Measurements from ENCODE around the gene TMEM86B.

TMEM86B gene

DNA sequence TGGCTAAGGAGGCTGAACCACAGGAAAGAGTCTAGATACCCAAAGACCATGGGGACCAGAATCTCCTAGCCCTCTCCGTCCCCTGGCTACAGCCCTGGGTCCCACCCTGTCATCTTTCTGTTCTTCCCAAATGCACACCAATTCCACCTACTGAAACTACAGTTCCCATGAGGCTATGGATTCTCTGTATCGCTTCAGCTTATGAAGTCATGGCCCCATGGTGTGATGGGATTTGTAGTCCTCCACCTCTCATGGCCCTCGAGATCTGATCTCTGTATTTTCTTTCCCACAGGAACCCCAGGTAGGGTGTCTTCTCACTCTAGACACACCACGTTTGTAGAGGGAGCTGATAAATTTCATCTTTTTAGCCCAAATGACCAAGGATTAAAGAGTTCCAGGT is 31.0 kb downstream of the TMEM86B start:
- Histone ChIP-seq H3K27me3 (ENCODE audit: control insufficient read depth, low read length) (no peaks in the 10 kb centered on the region; the same call in 1 of the 2 replicates), H3K4me1 (ENCODE audit: control insufficient read depth, low read length) (no peaks in the 10 kb centered on the region), H3F3A (ENCODE audit: control insufficient read depth, insufficient read depth) (no peaks in the 10 kb centered on the region), H4K20me1 (ENCODE audit: control insufficient read depth, insufficient read depth, low read depth, low read length) (no peaks in the 10 kb centered on the region), H3K9me3 (ENCODE audit: control insufficient read depth, insufficient read depth, low read length) (no peaks in the 10 kb centered on the region), H3K27ac (ENCODE audit: low read depth, low read length) (no peak overlapping the region), H3K4me3 (ENCODE audit: low read length) (no peak overlapping the region), H3K79me2 (ENCODE audit: control insufficient read depth, low read length) (no peaks in the 10 kb centered on the region), H3K9me2 (replicated peaks; ENCODE audit: control insufficient read depth, low read length) (no peaks in the 10 kb centered on the region), H3K4me2 (ENCODE audit: low read length) (no peak overlapping the region), H3K36me3 (ENCODE audit: control insufficient read depth, low read length) (no peaks in the 10 kb centered on the region)
- TF ChIP-seq EZH2phosphoT487 (IDR thresholded peaks at IDR 0.05; ENCODE audit: borderline replicate concordance, low read length), result no peak
- TF ChIP-seq, protein P1, sequence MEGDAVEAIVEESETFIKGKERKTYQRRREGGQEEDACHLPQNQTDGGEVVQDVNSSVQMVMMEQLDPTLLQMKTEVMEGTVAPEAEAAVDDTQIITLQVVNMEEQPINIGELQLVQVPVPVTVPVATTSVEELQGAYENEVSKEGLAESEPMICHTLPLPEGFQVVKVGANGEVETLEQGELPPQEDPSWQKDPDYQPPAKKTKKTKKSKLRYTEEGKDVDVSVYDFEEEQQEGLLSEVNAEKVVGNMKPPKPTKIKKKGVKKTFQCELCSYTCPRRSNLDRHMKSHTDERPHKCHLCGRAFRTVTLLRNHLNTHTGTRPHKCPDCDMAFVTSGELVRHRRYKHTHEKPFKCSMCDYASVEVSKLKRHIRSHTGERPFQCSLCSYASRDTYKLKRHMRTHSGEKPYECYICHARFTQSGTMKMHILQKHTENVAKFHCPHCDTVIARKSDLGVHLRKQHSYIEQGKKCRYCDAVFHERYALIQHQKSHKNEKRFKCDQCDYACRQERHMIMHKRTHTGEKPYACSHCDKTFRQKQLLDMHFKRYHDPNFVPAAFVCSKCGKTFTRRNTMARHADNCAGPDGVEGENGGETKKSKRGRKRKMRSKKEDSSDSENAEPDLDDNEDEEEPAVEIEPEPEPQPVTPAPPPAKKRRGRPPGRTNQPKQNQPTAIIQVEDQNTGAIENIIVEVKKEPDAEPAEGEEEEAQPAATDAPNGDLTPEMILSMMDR (IDR thresholded peaks at IDR 0.05; ENCODE audit: low read depth, low read length, poor library complexity, severe bottlenecking), result no peak

GRCh38 chr19:55196803-55197202 is 31.8 kb downstream of the TMEM86B start:
- Histone ChIP-seq H3K27me3 (ENCODE audit: control insufficient read depth, low read length) (no peaks in the 10 kb centered on the region; the same call in 1 of the 2 replicates), H3K9me3 (ENCODE audit: control insufficient read depth, insufficient read depth, low read length) (no peaks in the 10 kb centered on the region), H3F3A (ENCODE audit: control insufficient read depth, insufficient read depth) (no peaks in the 10 kb centered on the region), H3K9me2 (replicated peaks; ENCODE audit: control insufficient read depth, low read length) (no peaks in the 10 kb centered on the region), H3K4me3 (ENCODE audit: low read length) (no peak overlapping the region), H3K4me1 (ENCODE audit: control insufficient read depth, low read length) (no peaks in the 10 kb centered on the region), H3K79me2 (ENCODE audit: control insufficient read depth, low read length) (no peaks in the 10 kb centered on the region), H4K20me1 (ENCODE audit: control insufficient read depth, insufficient read depth, low read depth, low read length) (no peaks in the 10 kb centered on the region), H3K4me2 (ENCODE audit: low read length) (no peak overlapping the region), H3K36me3 (ENCODE audit: control insufficient read depth, low read length) (no peaks in the 10 kb centered on the region), H3K27ac (ENCODE audit: low read depth, low read length) (no peak overlapping the region)
- TF ChIP-seq, protein P1 (IDR thresholded peaks at IDR 0.05; ENCODE audit: low read depth, low read length, poor library complexity, severe bottlenecking), result no peak
- TF ChIP-seq EZH2phosphoT487 (IDR thresholded peaks at IDR 0.05; ENCODE audit: borderline replicate concordance, low read length), result no peak

GRCh38 chr19:55193481-55193880 is 35.1 kb downstream of the TMEM86B start:
- Histone ChIP-seq H3K4me2 (ENCODE audit: low read length) (no peak overlapping the region), H3K79me2 (ENCODE audit: control insufficient read depth, low read length) (no peaks in the 10 kb centered on the region), H3K4me1 (ENCODE audit: control insufficient read depth, low read length) (no peaks in the 10 kb centered on the region), H3K27ac (ENCODE audit: low read depth, low read length) (no peak overlapping the region), H3K4me3 (ENCODE audit: low read length) (no peak overlapping the region), H3K36me3 (ENCODE audit: control insufficient read depth, low read length) (no peaks in the 10 kb centered on the region), H3K27me3 (ENCODE audit: control insufficient read depth, low read length) (no peaks in the 10 kb centered on the region; the same call in 1 of the 2 replicates), H3K9me3 (ENCODE audit: control insufficient read depth, insufficient read depth, low read length) (no peaks in the 10 kb centered on the region), H3K9me2 (replicated peaks; ENCODE audit: control insufficient read depth, low read length) (no peaks in the 10 kb centered on the region), H4K20me1 (ENCODE audit: control insufficient read depth, insufficient read depth, low read depth, low read length) (no peaks in the 10 kb centered on the region), H3F3A (ENCODE audit: control insufficient read depth, insufficient read depth) (no peaks in the 10 kb centered on the region)
- no peak for TF ChIP-seq EZH2phosphoT487 (IDR thresholded peaks at IDR 0.05; ENCODE audit: borderline replicate concordance, low read length)
- TF ChIP-seq, protein P1 (IDR thresholded peaks at IDR 0.05; ENCODE audit: low read depth, low read length, poor library complexity, severe bottlenecking), result no peak
